Measurements from ENCODE around the gene MAGI2.

The MAGI2 gene

GRCh38 chr7:79320741-79321473, 132.6 kb downstream of the MAGI2 start:
- TF ChIP-seq, protein P1, sequence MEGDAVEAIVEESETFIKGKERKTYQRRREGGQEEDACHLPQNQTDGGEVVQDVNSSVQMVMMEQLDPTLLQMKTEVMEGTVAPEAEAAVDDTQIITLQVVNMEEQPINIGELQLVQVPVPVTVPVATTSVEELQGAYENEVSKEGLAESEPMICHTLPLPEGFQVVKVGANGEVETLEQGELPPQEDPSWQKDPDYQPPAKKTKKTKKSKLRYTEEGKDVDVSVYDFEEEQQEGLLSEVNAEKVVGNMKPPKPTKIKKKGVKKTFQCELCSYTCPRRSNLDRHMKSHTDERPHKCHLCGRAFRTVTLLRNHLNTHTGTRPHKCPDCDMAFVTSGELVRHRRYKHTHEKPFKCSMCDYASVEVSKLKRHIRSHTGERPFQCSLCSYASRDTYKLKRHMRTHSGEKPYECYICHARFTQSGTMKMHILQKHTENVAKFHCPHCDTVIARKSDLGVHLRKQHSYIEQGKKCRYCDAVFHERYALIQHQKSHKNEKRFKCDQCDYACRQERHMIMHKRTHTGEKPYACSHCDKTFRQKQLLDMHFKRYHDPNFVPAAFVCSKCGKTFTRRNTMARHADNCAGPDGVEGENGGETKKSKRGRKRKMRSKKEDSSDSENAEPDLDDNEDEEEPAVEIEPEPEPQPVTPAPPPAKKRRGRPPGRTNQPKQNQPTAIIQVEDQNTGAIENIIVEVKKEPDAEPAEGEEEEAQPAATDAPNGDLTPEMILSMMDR (conservative IDR thresholded peaks at IDR 0.05; ENCODE audit: low read length): no peak
- no peak for TF ChIP-seq EZH2phosphoT487 (IDR thresholded peaks at IDR 0.05; ENCODE audit: borderline replicate concordance)
- no peak overlapping the region for H3K4me3 ChIP-seq (ENCODE audit: low read length, poor library complexity, severe bottlenecking)
- no peaks in the 10 kb centered on the region for H3K27me3 ChIP-seq (ENCODE audit: insufficient read depth, low read length, poor library complexity, severe bottlenecking)
- H3K4me1 ChIP-seq (ENCODE audit: insufficient read depth, low read length, poor library complexity, severe bottlenecking): no peaks in the 10 kb centered on the region
- H4K20me1 ChIP-seq (ENCODE audit: insufficient read depth, low read length, poor library complexity, severe bottlenecking): no peaks in the 10 kb centered on the region
- no peak overlapping the region for H3K9ac ChIP-seq (ENCODE audit: low read depth, low read length, poor library complexity, severe bottlenecking)
- H3K36me3 ChIP-seq (ENCODE audit: insufficient read depth, low read length): no peaks in the 10 kb centered on the region
- H3K9me3 ChIP-seq (ENCODE audit: insufficient read depth, low read depth, low read length): no peaks in the 10 kb centered on the region
- H2AFZ ChIP-seq (ENCODE audit: low read length): no peak overlapping the region
- H3K4me2 ChIP-seq (ENCODE audit: low read depth, low read length, poor library complexity, severe bottlenecking): no peak overlapping the region
- H3K9me2 ChIP-seq (replicated peaks; ENCODE audit: low read depth, low read length): no peaks in the 10 kb centered on the region
- no peaks in the 10 kb centered on the region for H3K79me2 ChIP-seq (ENCODE audit: insufficient read depth, low read length)
- no peaks in the 10 kb centered on the region for H3F3A ChIP-seq (ENCODE audit: low read depth)

DNA sequence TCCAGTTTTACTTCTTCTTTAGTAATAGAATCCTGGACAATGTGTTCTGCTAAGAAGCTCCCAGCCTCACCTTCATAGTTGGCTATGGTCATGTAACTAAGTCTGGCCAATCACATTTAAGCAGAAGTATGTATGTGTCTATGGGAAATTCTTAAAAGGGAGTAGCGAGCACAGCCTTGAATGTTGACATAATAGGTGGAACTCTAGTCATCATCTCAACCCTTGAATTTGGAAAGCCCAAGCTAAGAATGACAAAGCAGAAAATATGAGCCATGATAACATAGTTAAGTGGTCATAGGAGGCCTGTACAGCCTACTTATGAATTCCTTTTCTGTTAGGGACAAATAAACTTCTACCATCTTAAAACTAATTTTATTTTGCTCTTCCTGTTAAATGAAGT, 134.1 kb downstream of the MAGI2 start:
- Histone ChIP-seq H3K4me2 (ENCODE audit: low read depth, low read length, poor library complexity, severe bottlenecking) (no peak overlapping the region), H3K4me1 (ENCODE audit: insufficient read depth, low read length, poor library complexity, severe bottlenecking) (no peaks in the 10 kb centered on the region), H3K36me3 (ENCODE audit: insufficient read depth, low read length) (no peaks in the 10 kb centered on the region), H4K20me1 (ENCODE audit: insufficient read depth, low read length, poor library complexity, severe bottlenecking) (no peaks in the 10 kb centered on the region), H3K9me3 (ENCODE audit: insufficient read depth, low read depth, low read length) (no peaks in the 10 kb centered on the region), H3K9ac (ENCODE audit: low read depth, low read length, poor library complexity, severe bottlenecking) (no peak overlapping the region), H3K4me3 (ENCODE audit: low read length, poor library complexity, severe bottlenecking) (no peak overlapping the region), H2AFZ (ENCODE audit: low read length) (no peak overlapping the region), H3K27me3 (ENCODE audit: insufficient read depth, low read length, poor library complexity, severe bottlenecking) (no peaks in the 10 kb centered on the region), H3F3A (ENCODE audit: low read depth) (no peaks in the 10 kb centered on the region), H3K79me2 (ENCODE audit: insufficient read depth, low read length) (no peaks in the 10 kb centered on the region), H3K9me2 (replicated peaks; ENCODE audit: low read depth, low read length) (no peaks in the 10 kb centered on the region)
- TF ChIP-seq EZH2phosphoT487 (IDR thresholded peaks at IDR 0.05; ENCODE audit: borderline replicate concordance): no peak
- TF ChIP-seq, protein P1 (conservative IDR thresholded peaks at IDR 0.05; ENCODE audit: low read length): no peak

DNA sequence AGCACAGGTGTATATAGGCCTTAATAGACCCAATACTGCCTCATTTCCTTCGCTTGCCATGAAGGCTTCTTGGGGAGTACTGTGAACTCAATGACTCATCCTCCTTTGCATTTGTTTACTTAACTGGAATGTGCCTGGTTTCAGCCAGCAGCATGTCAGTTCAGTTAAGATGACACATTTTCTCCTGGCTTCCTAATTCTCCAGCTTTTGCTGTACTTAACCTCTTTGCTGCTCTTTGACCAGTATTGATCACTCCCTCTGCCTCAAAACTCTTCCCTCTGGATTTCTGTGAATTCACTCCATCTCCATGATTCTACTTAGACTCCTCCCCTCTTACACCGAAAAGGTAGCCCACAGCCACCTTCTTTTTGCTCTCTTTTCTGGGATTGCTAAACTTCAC, 135.7 kb downstream of the MAGI2 start:
- no peaks in the 10 kb centered on the region for H3K36me3 ChIP-seq (ENCODE audit: insufficient read depth, low read length)
- H3K4me2 ChIP-seq (ENCODE audit: low read depth, low read length, poor library complexity, severe bottlenecking): no peak overlapping the region
- no peak overlapping the region for H3K4me3 ChIP-seq (ENCODE audit: low read length, poor library complexity, severe bottlenecking)
- TF ChIP-seq EZH2phosphoT487 (IDR thresholded peaks at IDR 0.05; ENCODE audit: borderline replicate concordance): no peak
- TF ChIP-seq, protein P1 (conservative IDR thresholded peaks at IDR 0.05; ENCODE audit: low read length): no peak
- H2AFZ ChIP-seq (ENCODE audit: low read length): no peak overlapping the region
- no peaks in the 10 kb centered on the region for H3K27me3 ChIP-seq (ENCODE audit: insufficient read depth, low read length, poor library complexity, severe bottlenecking)
- H4K20me1 ChIP-seq (ENCODE audit: insufficient read depth, low read length, poor library complexity, severe bottlenecking): no peaks in the 10 kb centered on the region
- H3K9me2 ChIP-seq (replicated peaks; ENCODE audit: low read depth, low read length): no peaks in the 10 kb centered on the region
- H3F3A ChIP-seq (ENCODE audit: low read depth): no peaks in the 10 kb centered on the region
- H3K4me1 ChIP-seq (ENCODE audit: insufficient read depth, low read length, poor library complexity, severe bottlenecking): no peaks in the 10 kb centered on the region
- no peak overlapping the region for H3K9ac ChIP-seq (ENCODE audit: low read depth, low read length, poor library complexity, severe bottlenecking)
- no peaks in the 10 kb centered on the region for H3K9me3 ChIP-seq (ENCODE audit: insufficient read depth, low read depth, low read length)
- no peaks in the 10 kb centered on the region for H3K79me2 ChIP-seq (ENCODE audit: insufficient read depth, low read length)

All from Loucy (cell line).